Subcutaneous adipose tissue (tissue), 4 donors: ENCODE results near the gene GPR146. TPM values are rescaled to one million over a fixed set of nuclear protein-coding genes. Genes with fewer than 3 reads are reported as not detected.

Experiments used
- total RNA-seq, 4 donors: library from RNA; depleted of rRNA; stranded (reverse); fragments of >200 nt; gene quantifications; one replicate each; pipeline ENCODE4 v1.1.0, GENCODE V29; 2016
- TF ChIP-seq, protein P1 (sequence below): fragments of 450-650 bp; IDR thresholded peaks from one replicate; pipeline ENCODE4 v1.5.1; 2016; ENCODE audit warnings: low read depth, mild to moderate bottlenecking, control low read depth, antibody characterized with exemption, moderate library complexity

The GPR146 gene
- total RNA-seq, 4 donors from 2014 or later, result 44.0 to 145 (median 61.4) TPM

DNA sequence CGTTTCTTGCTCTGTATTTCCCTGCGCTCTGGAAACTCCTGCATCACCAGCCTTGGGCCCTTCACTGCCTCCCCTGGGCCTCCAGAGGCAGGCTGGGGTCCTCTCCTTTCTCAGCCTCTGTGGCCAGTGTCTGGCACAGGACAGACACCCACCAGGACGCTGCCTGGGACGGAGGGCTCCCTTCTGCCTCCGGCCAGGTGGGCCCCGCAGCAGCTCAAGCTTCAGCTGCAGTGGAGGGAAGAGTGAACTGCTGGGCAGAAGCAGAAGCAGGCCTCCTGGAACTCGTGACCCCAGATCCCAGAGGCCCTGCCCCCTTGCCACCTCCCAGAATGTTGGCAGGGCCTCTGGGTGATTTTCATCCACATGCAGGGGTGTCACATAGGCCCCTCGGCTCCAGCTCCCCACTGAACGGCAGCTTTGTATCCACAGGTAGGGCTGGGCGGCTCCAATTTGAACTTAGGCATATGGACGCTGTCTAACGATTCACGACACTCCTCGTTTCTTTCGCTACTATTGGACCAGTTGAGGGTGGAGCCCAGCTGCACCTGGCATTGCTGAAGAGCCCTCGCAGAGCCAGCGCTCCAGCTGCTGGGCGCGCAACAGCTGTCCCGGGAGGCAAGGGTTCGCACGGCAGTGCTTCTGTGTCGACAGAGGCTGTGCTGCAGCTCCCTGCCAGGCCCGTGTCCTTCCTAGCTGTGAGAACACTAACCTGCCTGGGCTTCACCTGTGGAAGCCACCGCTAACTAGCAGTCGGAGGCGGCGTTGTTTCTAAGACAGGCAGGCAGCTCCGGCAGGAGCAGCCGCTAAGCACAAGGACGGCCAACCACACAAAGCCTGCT lies 18.4 kb upstream of the GPR146 start:
- TF ChIP-seq, protein P1, sequence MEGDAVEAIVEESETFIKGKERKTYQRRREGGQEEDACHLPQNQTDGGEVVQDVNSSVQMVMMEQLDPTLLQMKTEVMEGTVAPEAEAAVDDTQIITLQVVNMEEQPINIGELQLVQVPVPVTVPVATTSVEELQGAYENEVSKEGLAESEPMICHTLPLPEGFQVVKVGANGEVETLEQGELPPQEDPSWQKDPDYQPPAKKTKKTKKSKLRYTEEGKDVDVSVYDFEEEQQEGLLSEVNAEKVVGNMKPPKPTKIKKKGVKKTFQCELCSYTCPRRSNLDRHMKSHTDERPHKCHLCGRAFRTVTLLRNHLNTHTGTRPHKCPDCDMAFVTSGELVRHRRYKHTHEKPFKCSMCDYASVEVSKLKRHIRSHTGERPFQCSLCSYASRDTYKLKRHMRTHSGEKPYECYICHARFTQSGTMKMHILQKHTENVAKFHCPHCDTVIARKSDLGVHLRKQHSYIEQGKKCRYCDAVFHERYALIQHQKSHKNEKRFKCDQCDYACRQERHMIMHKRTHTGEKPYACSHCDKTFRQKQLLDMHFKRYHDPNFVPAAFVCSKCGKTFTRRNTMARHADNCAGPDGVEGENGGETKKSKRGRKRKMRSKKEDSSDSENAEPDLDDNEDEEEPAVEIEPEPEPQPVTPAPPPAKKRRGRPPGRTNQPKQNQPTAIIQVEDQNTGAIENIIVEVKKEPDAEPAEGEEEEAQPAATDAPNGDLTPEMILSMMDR, result no peak

DNA sequence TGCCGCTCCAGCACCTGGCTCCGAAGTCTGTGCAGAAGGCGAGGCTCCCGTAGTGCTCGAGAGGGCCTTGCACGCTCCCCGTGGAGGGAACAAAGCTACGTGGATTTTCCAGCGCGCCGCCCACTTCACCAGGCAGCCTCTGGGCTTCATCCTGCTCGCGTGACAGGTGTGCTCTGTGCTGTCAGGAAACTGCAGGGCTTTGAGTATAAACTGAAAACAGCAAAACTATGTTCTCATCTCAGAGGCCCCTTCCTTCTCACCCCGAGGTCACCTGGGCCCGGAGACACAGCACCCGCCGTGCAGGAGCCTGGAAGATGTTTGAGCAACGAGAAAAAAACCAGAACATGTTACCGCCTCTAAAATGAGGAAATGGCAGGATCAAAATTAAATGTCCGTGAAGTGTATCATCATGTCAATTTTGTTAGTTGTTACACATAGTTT lies 17.6 kb upstream of the GPR146 start:
- TF ChIP-seq, protein P1, result no peak

DNA sequence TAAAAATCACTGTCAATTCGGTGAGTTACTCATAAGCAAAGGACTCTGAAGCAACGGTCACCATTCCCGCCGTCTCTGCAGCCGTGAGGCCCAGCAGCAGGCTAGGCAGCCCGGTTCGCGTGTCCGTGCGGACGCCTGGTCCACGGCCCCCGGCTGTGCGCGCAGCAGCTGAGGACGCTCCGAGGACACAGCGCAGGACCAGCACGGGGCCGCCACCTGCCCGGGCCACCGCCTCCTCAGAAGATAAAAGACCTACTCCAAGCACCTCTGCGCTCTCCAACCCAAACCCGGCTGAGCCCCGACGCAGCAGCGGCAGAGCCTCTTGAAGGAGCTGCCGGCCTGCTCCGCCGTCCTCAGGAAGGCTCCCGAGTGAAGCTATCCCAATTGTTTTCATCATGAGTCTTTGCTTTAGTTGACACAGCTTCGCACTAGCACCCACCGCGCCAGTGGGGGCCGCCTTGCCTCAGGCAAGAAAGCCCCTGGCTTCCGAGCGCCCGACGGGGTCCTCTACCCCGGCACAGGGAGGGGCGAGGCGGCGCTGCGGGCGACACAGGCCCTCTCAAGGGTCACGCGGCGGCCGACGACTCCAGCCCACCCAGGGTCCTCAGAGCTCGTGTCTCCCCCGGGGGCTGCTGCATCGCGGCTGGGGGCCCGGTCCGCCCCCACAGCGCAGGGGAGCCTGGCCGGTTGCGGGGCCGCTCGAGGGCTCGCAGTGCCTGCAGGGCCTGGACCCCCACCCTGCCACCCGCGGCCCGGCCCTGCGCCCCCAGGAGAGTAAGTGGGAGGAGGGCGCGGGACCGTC lies 16.9 kb upstream of the GPR146 start:
- TF ChIP-seq, protein P1, result no peak

DNA sequence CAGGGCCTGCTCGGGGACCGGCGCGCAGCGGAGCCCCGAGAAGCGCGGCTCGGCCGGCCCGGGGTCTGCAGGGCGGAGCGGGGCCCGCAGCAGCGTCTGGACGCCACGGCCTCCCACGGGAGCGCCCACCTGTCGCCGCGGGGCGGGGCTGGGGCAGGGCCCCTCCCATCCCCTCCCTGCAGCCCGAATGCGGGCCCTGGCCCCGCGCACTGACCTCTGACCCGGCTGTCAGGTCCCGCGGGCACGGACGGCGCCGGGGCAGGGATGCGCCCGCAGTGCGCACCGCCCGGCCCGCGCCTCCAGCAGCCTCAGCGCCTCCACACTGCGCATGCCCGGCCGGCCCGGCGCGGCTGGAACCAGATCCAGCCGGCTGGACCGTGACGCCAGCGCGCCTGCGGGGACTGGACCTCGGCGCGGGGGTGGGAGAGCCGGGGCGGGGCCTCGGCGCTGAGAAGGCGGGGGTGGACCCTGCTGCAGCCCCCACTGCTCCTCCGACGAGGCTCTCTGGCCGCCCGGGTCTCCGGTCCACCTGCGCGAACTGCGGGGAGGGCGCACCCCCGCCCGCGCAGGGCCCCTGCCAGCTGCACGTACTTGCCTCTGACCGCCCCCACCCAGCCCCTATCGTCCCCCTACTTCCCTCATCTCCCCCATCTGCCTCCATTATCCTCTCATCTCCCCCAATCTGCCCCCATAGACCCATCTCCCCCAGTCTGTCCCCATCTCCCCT lies 16.1 kb upstream of the GPR146 start:
- TF ChIP-seq, protein P1, result no peak

DNA sequence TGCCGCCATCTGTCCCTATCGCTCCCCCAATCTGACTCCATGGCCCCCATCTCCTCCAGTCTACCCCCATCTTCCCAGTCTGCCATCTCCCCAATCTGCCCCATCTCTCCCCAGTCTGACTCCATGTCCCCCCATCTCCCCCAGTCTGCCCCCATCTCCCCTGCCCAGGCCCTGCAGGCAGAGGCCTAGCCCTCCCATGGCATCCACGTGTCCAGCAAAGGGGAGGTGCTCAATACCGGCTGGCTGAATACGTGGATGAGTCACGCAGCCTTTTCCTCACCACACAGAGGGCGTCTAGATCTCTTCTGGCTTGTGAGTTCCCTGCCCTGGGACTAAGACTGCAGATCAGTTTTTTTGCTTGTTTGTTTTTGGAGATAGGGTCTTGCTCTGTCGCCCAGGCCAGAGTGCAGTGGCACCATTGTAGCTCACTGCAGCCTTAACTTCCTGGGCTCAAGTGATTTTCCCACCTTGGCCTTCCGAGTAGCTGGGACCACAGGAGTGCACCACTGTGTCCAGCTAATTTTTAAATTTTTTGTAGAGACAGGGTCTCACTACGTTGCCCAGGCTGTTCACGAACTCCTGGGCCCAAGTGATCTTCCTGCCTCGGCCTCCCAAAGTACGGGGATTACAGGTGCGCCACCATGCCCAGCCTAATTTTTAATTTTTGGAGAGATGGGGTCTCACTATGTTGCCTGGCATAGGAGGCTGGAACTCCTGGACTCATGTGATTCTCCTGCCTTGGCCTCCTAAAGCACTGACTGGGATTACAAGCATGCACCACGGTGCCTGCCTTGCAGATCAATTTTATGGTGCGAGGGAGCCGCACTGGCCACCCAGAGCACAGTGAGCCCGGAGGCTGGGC lies 15.3 kb upstream of the GPR146 start:
- TF ChIP-seq, protein P1, result no peak

DNA sequence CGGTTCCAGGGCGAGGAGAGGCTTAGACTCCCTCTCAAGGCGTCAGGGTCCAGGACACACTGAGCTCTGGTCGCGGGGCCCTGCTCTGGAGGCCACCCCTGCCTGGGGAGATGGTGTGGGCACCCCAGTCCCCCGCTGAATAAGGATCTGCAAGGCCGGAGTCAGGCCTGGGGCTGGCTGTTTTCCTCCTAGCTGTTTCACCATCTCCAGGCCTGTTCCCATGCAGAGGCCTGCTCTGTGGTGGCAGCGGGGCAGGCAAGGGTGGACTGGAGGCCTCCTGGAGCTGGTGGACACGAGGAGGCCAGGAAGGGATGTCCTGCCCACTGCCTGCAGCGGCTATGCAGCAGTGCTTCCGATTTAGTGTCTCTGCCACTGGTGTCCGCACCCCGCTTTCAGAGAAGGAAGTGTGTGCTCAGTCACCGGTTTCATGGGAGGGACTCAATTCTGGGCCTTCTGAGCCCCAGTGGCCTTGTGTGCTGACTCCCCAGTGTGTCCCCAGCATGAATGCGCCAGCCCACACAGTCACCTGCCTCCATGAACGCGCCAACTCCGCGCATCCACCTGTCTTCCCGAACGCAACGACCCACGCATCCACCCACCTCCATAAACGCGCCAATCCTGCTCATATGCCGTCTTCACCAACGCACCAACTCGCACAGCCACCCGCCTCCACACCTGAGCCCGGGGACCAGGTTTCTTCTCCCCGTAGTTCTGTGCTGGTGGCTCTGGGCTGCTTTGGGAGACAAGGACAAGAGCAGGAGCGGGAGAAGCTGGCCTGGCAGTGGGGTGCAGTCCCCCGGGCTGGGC lies 14.5 kb upstream of the GPR146 start:
- TF ChIP-seq, protein P1, result no peak
